HG03342 (cell line): ENCODE results near the gene RAB4A.

Experiments used
- ATAC-seq: cut with Tn5 transposase; IDR thresholded peaks from one replicate; pipeline ENCODE4 v1.9.1; 2021; ENCODE audit warnings: mild to moderate bottlenecking, moderate library complexity; ENCODE audit not compliant: unreplicated experiment

Gene RAB4A

GRCh38 chr1:229328598-229329362 lies 57.9 kb downstream of the RAB4A start:
- ATAC-seq = no peak

DNA sequence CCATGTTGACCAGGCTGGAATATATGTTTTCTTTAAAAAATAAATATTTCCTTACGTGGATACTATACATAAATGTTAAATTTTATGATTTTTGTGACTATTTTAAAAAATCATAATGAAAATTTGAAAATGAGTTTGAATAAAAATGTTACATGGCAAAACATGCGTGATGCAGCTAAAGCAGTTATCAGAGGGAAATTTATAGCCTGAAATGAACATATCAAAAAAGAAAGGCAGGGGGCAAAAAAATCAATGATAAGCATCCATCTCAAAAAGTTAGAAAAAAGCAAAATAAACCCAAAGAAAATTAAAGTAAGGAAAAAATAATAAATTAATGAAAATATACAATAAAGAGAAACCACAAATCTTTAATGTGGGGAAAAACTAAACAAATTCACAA lies 63.4 kb downstream of the RAB4A start:
- ATAC-seq = no peak

GRCh38 chr1:229334716-229335115 lies 63.8 kb downstream of the RAB4A start:
- no peak for ATAC-seq

GRCh38 chr1:229336345-229336744 lies 65.4 kb downstream of the RAB4A start:
- no peak for ATAC-seq

GRCh38 chr1:229339086-229339485 lies 68.2 kb downstream of the RAB4A start:
- no peak for ATAC-seq

GRCh38 chr1:229339520-229339919 lies 68.6 kb downstream of the RAB4A start:
- no peak for ATAC-seq

DNA sequence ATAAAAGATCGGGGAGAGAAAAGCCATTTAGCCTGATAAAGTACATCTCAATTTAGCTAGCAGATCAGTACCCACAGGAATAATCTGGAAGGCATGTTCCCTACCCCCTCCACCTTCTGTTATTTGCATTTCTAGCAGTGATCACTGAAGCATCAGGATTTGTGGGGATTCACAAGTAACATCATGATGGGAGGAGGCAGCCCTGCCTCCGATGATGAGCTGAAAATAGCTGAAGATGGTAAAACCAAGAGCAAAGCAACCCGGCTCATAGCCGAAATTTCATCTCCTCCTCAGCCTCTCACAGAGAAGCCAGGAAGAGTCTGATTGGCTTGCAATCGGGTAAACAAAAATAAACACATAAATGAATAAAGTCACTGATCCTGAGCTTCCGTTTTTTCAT lies 69.6 kb downstream of the RAB4A start:
- ATAC-seq = no peak

DNA sequence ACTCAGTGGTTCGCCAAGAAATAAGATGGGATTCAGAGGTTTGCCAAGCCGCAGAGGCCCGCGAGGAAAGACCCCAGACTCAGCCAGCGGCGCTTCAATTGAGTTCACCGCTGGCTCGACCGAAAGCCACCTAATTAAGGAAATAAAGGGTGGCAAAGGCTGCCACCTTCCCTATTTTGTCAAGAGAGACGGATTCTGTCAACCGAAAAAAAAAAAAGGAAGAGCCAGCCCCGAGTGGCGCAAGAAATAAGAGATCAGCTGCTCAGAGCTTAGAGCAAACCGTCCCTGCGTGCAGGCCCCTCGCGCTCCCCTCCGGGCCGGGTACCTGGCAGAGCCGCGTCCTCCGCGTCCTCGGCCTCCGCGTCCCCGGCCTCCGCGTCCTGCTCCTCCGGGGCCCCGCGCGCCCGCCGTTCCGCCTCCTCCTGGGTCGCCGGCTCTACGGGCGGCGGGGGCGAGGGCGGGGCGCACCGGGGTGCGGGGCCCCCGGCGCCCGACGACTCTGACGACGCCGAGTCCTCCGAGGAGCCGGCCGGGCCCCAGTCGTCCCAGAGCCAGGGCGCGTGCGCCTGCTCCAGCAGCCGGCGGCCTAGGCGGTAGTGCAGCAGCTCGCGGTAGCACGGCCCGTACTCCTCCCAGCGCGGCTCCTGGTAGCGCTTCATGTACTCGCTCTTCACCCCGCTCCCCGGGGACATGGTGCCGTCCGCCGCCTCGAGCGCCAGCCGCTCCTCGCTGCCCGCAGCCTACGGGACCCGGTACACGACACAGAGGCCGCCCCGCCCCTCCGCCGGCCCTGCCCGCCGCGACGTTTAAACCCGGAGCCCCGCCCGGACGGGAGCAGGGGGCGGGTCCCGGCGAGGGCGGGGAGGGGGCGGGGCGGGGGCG lies 71.1 kb downstream of the RAB4A start:
- peak; percentile 67 for ATAC-seq

DNA sequence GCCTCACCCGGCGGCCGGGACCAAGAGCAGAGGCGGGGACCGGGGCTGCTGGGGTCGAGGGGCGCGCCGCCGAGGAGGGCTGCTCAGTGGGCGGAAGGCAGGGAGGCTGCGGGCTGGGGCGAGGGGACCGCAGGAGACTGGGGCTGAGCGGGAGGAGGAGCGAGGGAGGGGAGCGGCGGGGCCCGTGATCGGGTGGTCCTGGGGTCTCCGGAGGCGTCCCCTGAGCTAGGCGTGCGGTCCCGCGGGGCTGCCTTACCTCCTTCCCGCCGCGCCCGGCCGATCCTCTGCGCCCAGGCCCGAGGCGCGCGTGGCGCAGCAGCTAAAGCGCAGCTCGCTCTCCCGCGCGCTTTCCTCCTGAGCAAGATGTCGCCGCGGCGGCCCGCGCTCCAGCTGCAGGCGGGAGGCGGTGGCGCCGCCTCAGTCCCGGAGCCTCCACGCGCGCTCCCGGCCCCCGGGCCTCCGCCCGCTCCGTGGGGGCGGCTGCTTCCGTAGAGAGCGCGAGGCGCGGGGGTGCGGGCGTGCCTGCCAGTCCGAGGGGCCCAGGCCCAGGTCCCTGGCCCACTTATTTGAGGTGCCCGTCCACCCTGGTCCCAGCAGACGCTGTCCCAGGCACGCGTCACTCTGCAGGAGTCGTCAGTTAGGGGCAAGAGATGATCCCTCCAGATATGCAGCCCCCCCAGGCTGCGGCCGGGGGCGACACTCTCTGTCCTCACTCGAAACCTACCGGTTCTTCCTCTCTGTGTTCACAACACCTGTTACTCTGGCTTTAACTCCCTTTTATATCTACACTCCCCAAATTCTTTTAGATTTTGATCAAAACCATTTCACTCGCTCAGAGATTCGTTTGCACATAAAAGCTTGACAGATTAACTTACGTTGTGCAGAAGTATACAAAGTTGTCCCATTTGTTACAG lies 72.0 kb downstream of the RAB4A start, which contains the start of gene CCSAP:
Gene CCSAP (minus strand): TSS at position 392 of the 914 bp plus-strand sequence. CDS start 582 bp downstream, outside the sequence.
- peak; percentile 35 for ATAC-seq

DNA sequence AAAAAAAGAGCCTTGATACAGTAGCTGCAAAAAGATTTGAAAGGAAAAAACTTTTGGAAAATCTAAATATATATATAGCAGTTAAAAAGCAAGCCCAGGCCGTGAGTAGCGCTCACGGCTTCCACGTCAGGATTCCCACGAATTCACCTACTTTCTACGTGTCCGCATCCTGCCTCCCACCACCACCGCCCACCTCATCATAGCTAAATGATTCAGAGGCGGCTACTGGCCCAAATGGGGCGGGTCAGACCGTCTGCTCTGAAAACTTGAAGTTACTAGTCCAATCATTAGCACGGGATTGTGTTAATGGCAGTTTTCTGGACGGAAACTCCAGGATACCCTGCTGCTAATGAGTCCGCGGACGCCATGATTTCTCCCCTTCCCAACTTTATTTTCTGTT lies 73.2 kb downstream of the RAB4A start:
- ATAC-seq = no peak

DNA sequence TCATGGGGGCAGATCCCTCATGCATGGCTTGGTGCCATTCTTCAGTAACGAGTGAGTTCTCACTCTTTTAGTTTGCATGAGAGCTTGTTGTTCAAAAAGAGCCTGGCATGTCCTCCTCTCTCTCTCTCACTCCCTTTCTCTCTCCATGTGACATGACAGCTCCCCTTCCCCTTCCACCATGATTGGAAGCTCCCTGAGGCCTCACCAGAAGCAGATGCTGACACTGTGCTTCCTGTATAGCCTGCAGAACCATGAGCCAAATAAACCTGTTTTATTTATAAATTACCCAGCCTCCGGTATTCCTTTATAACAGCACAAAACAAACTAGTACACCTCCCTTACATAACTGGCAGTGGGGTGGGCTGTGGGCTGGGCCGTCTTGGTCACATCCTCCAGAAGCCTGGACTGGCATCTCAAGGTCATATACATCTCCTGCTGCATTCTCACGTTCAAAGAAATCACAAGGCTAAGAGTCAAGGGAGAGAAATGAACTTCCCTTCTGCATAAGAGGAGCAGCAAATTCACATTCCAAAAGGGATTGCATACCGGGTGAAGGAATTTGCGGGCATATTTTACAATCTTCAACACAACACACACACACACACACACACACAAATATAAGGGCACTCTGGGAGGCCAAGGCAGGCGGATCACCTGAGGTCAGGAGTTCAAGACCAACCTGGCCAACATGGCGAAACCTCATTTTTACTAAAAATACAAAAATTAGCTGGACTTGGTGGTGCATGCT lies 74.2 kb downstream of the RAB4A start:
- ATAC-seq = no peak

DNA sequence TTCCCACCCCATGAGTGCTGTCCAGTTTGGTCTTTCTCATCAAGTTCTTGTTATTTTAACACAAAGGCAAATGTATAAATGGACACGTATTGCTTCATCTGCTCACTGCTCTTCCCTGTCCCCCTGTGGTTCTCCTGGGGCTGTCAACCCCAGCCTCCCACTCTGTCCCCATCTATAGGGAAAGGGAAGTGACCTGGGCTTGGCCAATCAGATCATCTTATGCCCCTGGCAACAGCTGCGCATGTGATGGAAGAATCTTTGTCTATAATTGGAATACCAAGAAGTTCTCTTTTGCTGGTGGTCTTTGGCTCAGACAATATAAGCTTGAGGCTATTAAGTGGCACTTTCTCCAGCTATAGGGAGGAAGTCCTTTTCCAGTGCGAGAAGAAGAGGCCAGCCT lies 76.6 kb downstream of the RAB4A start:
- ATAC-seq = no peak

GRCh38 chr1:229349463-229350385 lies 78.8 kb downstream of the RAB4A start:
- no peak for ATAC-seq

DNA sequence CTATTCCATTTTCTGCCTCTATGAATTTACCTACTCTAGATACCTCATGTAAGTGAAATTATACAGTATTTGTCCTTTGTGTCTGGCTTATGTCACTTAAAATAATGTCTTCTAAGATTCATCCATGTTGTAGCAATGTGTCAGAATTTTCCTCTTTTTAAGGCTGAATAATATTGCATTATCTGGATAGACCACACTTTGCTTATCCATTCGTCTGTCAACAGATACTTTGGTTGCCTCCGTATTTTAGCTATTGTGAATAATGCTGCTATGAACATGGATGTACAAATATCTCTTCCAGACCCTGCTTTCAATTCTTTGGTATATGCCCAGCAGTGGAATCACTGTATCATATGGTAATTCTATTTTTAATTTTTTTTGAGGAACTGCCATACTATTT lies 82.1 kb downstream of the RAB4A start:
- ATAC-seq = no peak

DNA sequence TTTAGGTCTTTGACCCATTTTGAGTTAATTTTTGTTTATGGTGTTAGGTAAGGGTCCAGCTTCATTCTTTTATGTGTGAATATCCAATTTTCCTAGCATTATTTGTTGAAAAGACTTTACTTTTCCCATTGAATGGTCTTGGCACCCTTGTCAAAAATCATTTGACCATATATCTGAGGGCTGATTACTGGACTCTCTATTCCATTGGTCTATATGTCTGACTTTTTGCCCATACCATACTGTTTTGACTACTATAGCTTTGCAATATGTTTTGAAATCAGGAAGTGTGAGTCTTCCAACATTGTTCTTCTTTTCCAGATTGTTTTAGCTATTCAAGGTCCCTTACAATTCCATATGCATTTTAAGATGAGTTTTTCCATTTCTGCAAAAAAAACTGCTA lies 83.3 kb downstream of the RAB4A start:
- ATAC-seq = no peak
